ENCODE data around the gene FMO3. TPM values are rescaled to one million over a fixed set of nuclear protein-coding genes. Genes with fewer than 3 reads are reported as not detected.

FMO3 gene
- polyA plus RNA-seq (2012; ENCODE audit: insufficient read depth, insufficient read length, low read depth): not detected

- no peaks in the 10 kb centered on the region for H3K9me3 ChIP-seq
- no peaks in the 10 kb centered on the region for H3K27me3 ChIP-seq
- H3K4me1 ChIP-seq: no peaks in the 10 kb centered on the region
- DNase-seq: no peak
- H3K36me3 ChIP-seq: no peaks in the 10 kb centered on the region
- TF ChIP-seq CTCF (IDR thresholded peaks at IDR 0.05; ENCODE audit: low read depth, low read length): no peak
- no peak within 1 kb of the TSS for H3K4me3 ChIP-seq (ENCODE audit: low read depth, low read length)
These were observed at the start of gene FMO3 for GRCh38 chr1:171090604-171091003. FMO3 (plus strand) TSS chr1:171090905; CDS start chr1:171092659, 1,754 bp downstream.

- Histone ChIP-seq H3K27me3 (no peaks in the 10 kb centered on the region), H3K4me1 (no peaks in the 10 kb centered on the region), H3K9me3 (no peaks in the 10 kb centered on the region), H3K36me3 (no peaks in the 10 kb centered on the region), H3K4me3 (ENCODE audit: low read depth, low read length) (no peak overlapping the region)
- no peak for DNase-seq
- TF ChIP-seq CTCF (IDR thresholded peaks at IDR 0.05; ENCODE audit: low read depth, low read length): no peak
These were observed 42.7 kb upstream of the FMO3 start for GRCh38 chr1:171048014-171048413.

GRCh38 chr1:171052977-171053376, 37.7 kb upstream of the FMO3 start:
- TF ChIP-seq CTCF (IDR thresholded peaks at IDR 0.05; ENCODE audit: low read depth, low read length): no peak
- no peaks in the 10 kb centered on the region for H3K4me1 ChIP-seq
- H3K36me3 ChIP-seq: no peaks in the 10 kb centered on the region
- H3K27me3 ChIP-seq: no peaks in the 10 kb centered on the region
- no peak for DNase-seq
- H3K4me3 ChIP-seq (ENCODE audit: low read depth, low read length): no peak overlapping the region
- no peaks in the 10 kb centered on the region for H3K9me3 ChIP-seq

- no peak for TF ChIP-seq CTCF (IDR thresholded peaks at IDR 0.05; ENCODE audit: low read depth, low read length)
- Histone ChIP-seq H3K9me3 (no peaks in the 10 kb centered on the region), H3K36me3 (no peaks in the 10 kb centered on the region), H3K4me3 (ENCODE audit: low read depth, low read length) (no peak overlapping the region), H3K27me3 (no peaks in the 10 kb centered on the region), H3K4me1 (no peaks in the 10 kb centered on the region)
- DNase-seq: no peak
These were observed 34.6 kb upstream of the FMO3 start for GRCh38 chr1:171055966-171056643.

- no peaks in the 10 kb centered on the region for H3K27me3 ChIP-seq
- no peaks in the 10 kb centered on the region for H3K9me3 ChIP-seq
- H3K4me3 ChIP-seq (ENCODE audit: low read depth, low read length): no peak overlapping the region
- TF ChIP-seq CTCF (IDR thresholded peaks at IDR 0.05; ENCODE audit: low read depth, low read length): no peak
- H3K4me1 ChIP-seq: no peaks in the 10 kb centered on the region
- DNase-seq: no peak
- H3K36me3 ChIP-seq: no peaks in the 10 kb centered on the region
These were observed 29.1 kb upstream of the FMO3 start for GRCh38 chr1:171061425-171062143.

- H3K4me3 ChIP-seq (ENCODE audit: low read depth, low read length): no peak overlapping the region
- no peaks in the 10 kb centered on the region for H3K9me3 ChIP-seq
- H3K36me3 ChIP-seq: no peaks in the 10 kb centered on the region
- no peak for DNase-seq
- no peaks in the 10 kb centered on the region for H3K4me1 ChIP-seq
- no peak for TF ChIP-seq CTCF (IDR thresholded peaks at IDR 0.05; ENCODE audit: low read depth, low read length)
- H3K27me3 ChIP-seq: no peaks in the 10 kb centered on the region
These were observed 27.8 kb upstream of the FMO3 start for GRCh38 chr1:171062902-171063301.

Measured in BE2C (cell line).